Measurements from ENCODE around the gene ALB.

Gene ALB

GRCh38 chr4:73445383-73446335, 41.6 kb downstream of the ALB start:
- Histone ChIP-seq H3K4me2 (no peak overlapping the region), H3K79me2 (ENCODE audit: insufficient read depth, low read depth) (no peaks in the 10 kb centered on the region), H3K36me3 (ENCODE audit: insufficient read depth) (no peaks in the 10 kb centered on the region), H3K4me1 (ENCODE audit: low read depth, poor library complexity, severe bottlenecking) (no peaks in the 10 kb centered on the region), H3K27me3 (ENCODE audit: insufficient read depth, low read depth) (no peaks in the 10 kb centered on the region), H3K27ac (no peak overlapping the region), H3K9ac (no peak overlapping the region), H2AFZ (ENCODE audit: low read depth) (no peak overlapping the region; the same call in 1 of the 2 replicates), H3K4me3 (IDR thresholded peaks at IDR 0.05; ENCODE audit: insufficient read depth, low read depth, low read length) (no peak overlapping the region), H4K20me1 (ENCODE audit: insufficient read depth) (no peaks in the 10 kb centered on the region)
- TF ChIP-seq, protein P1, sequence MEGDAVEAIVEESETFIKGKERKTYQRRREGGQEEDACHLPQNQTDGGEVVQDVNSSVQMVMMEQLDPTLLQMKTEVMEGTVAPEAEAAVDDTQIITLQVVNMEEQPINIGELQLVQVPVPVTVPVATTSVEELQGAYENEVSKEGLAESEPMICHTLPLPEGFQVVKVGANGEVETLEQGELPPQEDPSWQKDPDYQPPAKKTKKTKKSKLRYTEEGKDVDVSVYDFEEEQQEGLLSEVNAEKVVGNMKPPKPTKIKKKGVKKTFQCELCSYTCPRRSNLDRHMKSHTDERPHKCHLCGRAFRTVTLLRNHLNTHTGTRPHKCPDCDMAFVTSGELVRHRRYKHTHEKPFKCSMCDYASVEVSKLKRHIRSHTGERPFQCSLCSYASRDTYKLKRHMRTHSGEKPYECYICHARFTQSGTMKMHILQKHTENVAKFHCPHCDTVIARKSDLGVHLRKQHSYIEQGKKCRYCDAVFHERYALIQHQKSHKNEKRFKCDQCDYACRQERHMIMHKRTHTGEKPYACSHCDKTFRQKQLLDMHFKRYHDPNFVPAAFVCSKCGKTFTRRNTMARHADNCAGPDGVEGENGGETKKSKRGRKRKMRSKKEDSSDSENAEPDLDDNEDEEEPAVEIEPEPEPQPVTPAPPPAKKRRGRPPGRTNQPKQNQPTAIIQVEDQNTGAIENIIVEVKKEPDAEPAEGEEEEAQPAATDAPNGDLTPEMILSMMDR (conservative IDR thresholded peaks at IDR 0.05; ENCODE audit: low read depth, low read length), result no peak

GRCh38 chr4:73446336-73446938, 42.4 kb downstream of the ALB start:
- Histone ChIP-seq H3K27me3 (ENCODE audit: insufficient read depth, low read depth) (no peaks in the 10 kb centered on the region), H2AFZ (ENCODE audit: low read depth) (no peak overlapping the region), H4K20me1 (ENCODE audit: insufficient read depth) (no peaks in the 10 kb centered on the region), H3K27ac (no peak overlapping the region), H3K36me3 (ENCODE audit: insufficient read depth) (no peaks in the 10 kb centered on the region), H3K4me2 (no peak overlapping the region), H3K4me3 (IDR thresholded peaks at IDR 0.05; ENCODE audit: insufficient read depth, low read depth, low read length) (no peak overlapping the region), H3K9ac (no peak overlapping the region), H3K79me2 (ENCODE audit: insufficient read depth, low read depth) (no peaks in the 10 kb centered on the region), H3K4me1 (ENCODE audit: low read depth, poor library complexity, severe bottlenecking) (no peaks in the 10 kb centered on the region)
- TF ChIP-seq, protein P1 (conservative IDR thresholded peaks at IDR 0.05; ENCODE audit: low read depth, low read length), result peak; percentile 86

DNA sequence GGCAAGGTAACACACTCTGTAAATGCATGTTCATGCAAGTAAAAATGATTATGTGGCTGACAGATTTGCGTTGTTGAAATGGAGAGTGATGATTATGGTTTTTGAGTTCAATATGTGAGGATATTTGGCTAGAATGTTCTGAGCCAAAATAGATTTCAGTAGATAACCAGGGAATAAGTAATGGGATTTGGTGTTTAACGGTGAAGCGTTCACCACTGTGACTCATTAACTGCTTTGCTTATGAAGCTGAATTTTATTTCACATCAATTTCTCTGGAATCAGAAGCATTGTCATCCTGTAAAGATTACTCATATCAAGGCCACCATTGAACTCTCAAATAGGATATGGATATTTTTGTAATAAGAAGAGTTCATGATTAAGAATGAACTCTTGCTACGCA, 43.6 kb downstream of the ALB start:
- Histone ChIP-seq H3K9ac (no peak overlapping the region), H2AFZ (ENCODE audit: low read depth) (no peak overlapping the region), H3K4me3 (IDR thresholded peaks at IDR 0.05; ENCODE audit: insufficient read depth, low read depth, low read length) (no peak overlapping the region), H3K27me3 (ENCODE audit: insufficient read depth, low read depth) (no peaks in the 10 kb centered on the region), H3K27ac (no peak overlapping the region), H3K79me2 (ENCODE audit: insufficient read depth, low read depth) (no peaks in the 10 kb centered on the region), H3K4me2 (no peak overlapping the region), H3K36me3 (ENCODE audit: insufficient read depth) (no peaks in the 10 kb centered on the region), H4K20me1 (ENCODE audit: insufficient read depth) (no peaks in the 10 kb centered on the region), H3K4me1 (ENCODE audit: low read depth, poor library complexity, severe bottlenecking) (no peaks in the 10 kb centered on the region)
- TF ChIP-seq, protein P1 (conservative IDR thresholded peaks at IDR 0.05; ENCODE audit: low read depth, low read length), result no peak

GRCh38 chr4:73448448-73449203, 44.5 kb downstream of the ALB start:
- no peak overlapping the region for H3K27ac ChIP-seq
- H3K4me3 ChIP-seq (IDR thresholded peaks at IDR 0.05; ENCODE audit: insufficient read depth, low read depth, low read length), result no peak overlapping the region
- H3K79me2 ChIP-seq (ENCODE audit: insufficient read depth, low read depth), result no peaks in the 10 kb centered on the region
- H3K4me1 ChIP-seq (ENCODE audit: low read depth, poor library complexity, severe bottlenecking), result no peaks in the 10 kb centered on the region
- no peak overlapping the region for H3K9ac ChIP-seq
- no peaks in the 10 kb centered on the region for H3K27me3 ChIP-seq (ENCODE audit: insufficient read depth, low read depth)
- no peak overlapping the region for H2AFZ ChIP-seq (ENCODE audit: low read depth)
- no peaks in the 10 kb centered on the region for H4K20me1 ChIP-seq (ENCODE audit: insufficient read depth)
- no peak overlapping the region for H3K4me2 ChIP-seq
- H3K36me3 ChIP-seq (ENCODE audit: insufficient read depth), result no peaks in the 10 kb centered on the region
- TF ChIP-seq, protein P1 (conservative IDR thresholded peaks at IDR 0.05; ENCODE audit: low read depth, low read length), result no peak
